ENCODE results near the gene NAA35.

DNA sequence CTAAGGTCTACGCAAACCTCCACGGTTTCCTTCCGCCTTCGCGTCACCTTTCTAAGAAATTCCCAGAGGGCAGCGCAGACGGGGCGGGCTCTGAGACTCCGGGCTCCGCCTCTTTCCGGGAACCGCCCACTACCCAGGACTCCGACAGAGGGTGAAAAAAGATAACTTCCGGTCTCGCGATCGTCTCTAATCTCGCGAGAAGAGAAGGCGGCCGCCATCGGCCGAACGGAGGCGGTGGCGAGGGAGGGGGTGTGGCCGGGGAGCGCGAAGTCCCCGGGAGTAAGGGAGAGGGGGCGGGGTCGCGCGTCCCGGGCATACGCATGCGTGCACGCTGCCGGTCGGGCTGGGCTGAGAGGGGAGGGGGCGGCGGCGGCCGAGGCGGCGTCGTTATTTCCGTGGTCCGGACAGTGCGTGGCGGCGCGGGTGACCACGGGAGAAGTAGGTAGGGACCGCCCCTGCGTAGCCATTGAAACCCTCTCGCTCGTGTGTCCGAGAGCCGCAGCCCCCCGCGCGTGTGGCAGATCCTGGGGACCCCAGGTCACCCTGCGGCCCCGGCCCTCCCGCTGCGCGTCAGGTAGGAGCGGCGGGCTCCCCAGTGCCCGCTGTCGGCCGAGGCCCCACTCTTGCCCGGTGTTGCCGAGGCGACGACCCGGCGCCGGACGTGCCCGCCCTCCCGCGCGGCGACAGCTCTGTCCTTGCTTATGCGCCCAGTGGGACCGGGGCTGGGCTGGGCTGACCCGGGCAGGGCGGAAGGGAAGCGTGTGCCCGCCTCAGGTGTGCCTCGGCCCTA, at the start of gene NAA35:
- TF ChIP-seq ISL1 (CRISPR knock-in tag; IDR thresholded peaks at IDR 0.05) (no peak), OSR1 (CRISPR knock-in tag; IDR thresholded peaks at IDR 0.05) (no peak), ZNF8 (CRISPR knock-in tag; IDR thresholded peaks at IDR 0.05) (no peak)
- TF ChIP-seq, protein P1, sequence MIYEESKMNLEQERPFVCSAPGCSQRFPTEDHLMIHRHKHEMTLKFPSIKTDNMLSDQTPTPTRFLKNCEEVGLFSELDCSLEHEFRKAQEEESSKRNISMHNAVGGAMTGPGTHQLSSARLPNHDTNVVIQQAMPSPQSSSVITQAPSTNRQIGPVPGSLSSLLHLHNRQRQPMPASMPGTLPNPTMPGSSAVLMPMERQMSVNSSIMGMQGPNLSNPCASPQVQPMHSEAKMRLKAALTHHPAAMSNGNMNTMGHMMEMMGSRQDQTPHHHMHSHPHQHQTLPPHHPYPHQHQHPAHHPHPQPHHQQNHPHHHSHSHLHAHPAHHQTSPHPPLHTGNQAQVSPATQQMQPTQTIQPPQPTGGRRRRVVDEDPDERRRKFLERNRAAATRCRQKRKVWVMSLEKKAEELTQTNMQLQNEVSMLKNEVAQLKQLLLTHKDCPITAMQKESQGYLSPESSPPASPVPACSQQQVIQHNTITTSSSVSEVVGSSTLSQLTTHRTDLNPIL (CRISPR knock-in tag; IDR thresholded peaks at IDR 0.05; ENCODE audit: low read depth), result no peak
